Gastrocnemius medialis (tissue), 4 donors: ENCODE measurements around the gene CNTN4. TPM values are rescaled to one million over a fixed set of nuclear protein-coding genes. Genes with fewer than 3 reads are reported as not detected.

ENCODE experiments used
- ATAC-seq, 2 donors: fragments of 150-250 bp; one replicate each; pipeline ENCODE4 v1.9.1; 2016
- DNase-seq, 2 donors: peaks; one replicate each; pipeline ENCODE4 v3.0.0-alpha.2; 2019
- H3K27ac ChIP-seq, 4 donors: fragments of 200-600 bp; sonication (generic); 1 replicate in 1 of 4; 2 replicates in 3 of 4; pipeline ENCODE4 v1.5.1; 2016 to 2018; ENCODE audit warnings: mild to moderate bottlenecking in 2 of 4, moderate library complexity in 1 of 4
- H3K27me3 ChIP-seq, 3 donors: fragments of 200-600 bp; sonication (generic) in 2 of 3; 1 replicate in 1 of 3; 2 replicates in 2 of 3; pipeline versions ENCODE4 v1.5.1 to v1.6.0; 2016 to 2019; ENCODE audit warnings: mild to moderate bottlenecking in 1 of 3, moderate library complexity in 1 of 3
- H3K36me3 ChIP-seq, 2 donors: fragments of 200-600 bp; sonication (generic) in 1 of 2; one replicate each; pipeline ENCODE4 v1.5.1; 2017 to 2018
- H3K4me1 ChIP-seq, 2 donors: fragments of 200-600 bp; sonication (generic) in 1 of 2; one replicate each; pipeline ENCODE4 v1.5.1; 2016 to 2017; ENCODE audit warnings: mild to moderate bottlenecking in 2 of 2
- H3K4me3 ChIP-seq, 4 donors: fragments of 200-600 bp; sonication (generic) in 3 of 4; 1 replicate in 1 of 4; 2 replicates in 3 of 4; pipeline ENCODE4 v1.5.1; 2016 to 2019; ENCODE audit warnings: mild to moderate bottlenecking in 2 of 4
- H3K9me3 ChIP-seq, 3 donors: fragments of 200-600 bp; sonication (generic) in 2 of 3; 1 replicate in 1 of 3; 2 replicates in 2 of 3; pipeline ENCODE4 v1.5.1; 2016 to 2019
- CTCF ChIP-seq, 5 experiments: fragments of 450-650 bp in 3 of 5; fragments of 200-600 bp in 2 of 5; sonication (generic) in 2 of 5; IDR thresholded peaks in 4 of 5; conservative IDR thresholded peaks in 1 of 5; 1 replicate in 4 of 5; 2 replicates in 1 of 5; pipeline ENCODE4 v1.5.1; 2016 to 2019; ENCODE audit warnings: antibody characterized with exemption in 5 of 5, mild to moderate bottlenecking in 3 of 5, moderate library complexity in 3 of 5
- POLR2A ChIP-seq, 2 donors: fragments of 450-650 bp; IDR thresholded peaks; one replicate each; pipeline ENCODE4 v1.6.1; 2017; ENCODE audit warnings: antibody characterized with exemption in 2 of 2, mild to moderate bottlenecking in 2 of 2, moderate library complexity in 2 of 2
- in situ Hi-C, 4 donors: fragments of 200-750 bp; cut with MboI; loops; one replicate each; pipeline versions ENCODE4 v1.15.0 to v1.8.0; 2017; ENCODE audit warnings: low sequenced_read_pairs in 4 of 4
- intact Hi-C: fragments of 100-400 bp; cut with DNase I; formaldehyde crosslinking; loops from one replicate; pipeline ENCODE4 v1.15.1; 2023; ENCODE audit warnings: low total_unique reads
- total RNA-seq, 4 donors: library from RNA; depleted of rRNA; stranded (reverse); fragments of >200 nt; gene quantifications; one replicate each; pipeline versions ENCODE4 v1.1.0 to v1.2.3, GENCODE V29; 2016

CNTN4 gene
- total RNA-seq, 4 donors from 2014 or later: 0.51 to 1.9 (median 1.4) TPM

GRCh38 chr3:2261747-2262146, 163.1 kb downstream of the CNTN4 start:
- Histone ChIP-seq H3K4me1 (no peaks in the 10 kb centered on the region), H3K4me3 (no peak overlapping the region), H3K27ac (no peak overlapping the region), H3K9me3 (no peaks in the 10 kb centered on the region), H3K36me3 (no peaks in the 10 kb centered on the region), H3K27me3 (no peaks in the 10 kb centered on the region)
- no peak for TF ChIP-seq POLR2A (IDR thresholded peaks at IDR 0.05)
- no peak for TF ChIP-seq CTCF (IDR thresholded peaks at IDR 0.05 in 4 of 5, conservative IDR thresholded peaks at IDR 0.05 in 1 of 5)
- no peak for ATAC-seq
- no peak for DNase-seq
- in situ Hi-C loops: no loop called here
- intact Hi-C loops: no loop called here

- no peaks in the 10 kb centered on the region for H3K27me3 ChIP-seq
- in situ Hi-C loops: no loop called here
These were observed 163.5 kb downstream of the CNTN4 start for GRCh38 chr3:2262204-2262603.

GRCh38 chr3:2266606-2267005, 167.9 kb downstream of the CNTN4 start:
- in situ Hi-C loops: no loop called here
- TF ChIP-seq CTCF (IDR thresholded peaks at IDR 0.05 in 4 of 5, conservative IDR thresholded peaks at IDR 0.05 in 1 of 5) (no peak), POLR2A (IDR thresholded peaks at IDR 0.05) (no peak)
- no peak overlapping the region for H3K4me3 ChIP-seq
- ATAC-seq (no peak), DNase-seq (no peak)
- H3K27me3 ChIP-seq: no peaks in the 10 kb centered on the region
- no peaks in the 10 kb centered on the region for H3K4me1 ChIP-seq
- intact Hi-C loops: no loop called here
- H3K9me3 ChIP-seq: no peaks in the 10 kb centered on the region
- H3K36me3 ChIP-seq: no peaks in the 10 kb centered on the region
- H3K27ac ChIP-seq: no peak overlapping the region

More at GRCh38 chr3:2262204-2262603, 163.5 kb downstream of the CNTN4 start:
- TF ChIP-seq POLR2A (IDR thresholded peaks at IDR 0.05): no peak
- no peak for TF ChIP-seq CTCF (IDR thresholded peaks at IDR 0.05 in 4 of 5, conservative IDR thresholded peaks at IDR 0.05 in 1 of 5)
- H3K27ac ChIP-seq: no peak overlapping the region
- H3K9me3 ChIP-seq: no peaks in the 10 kb centered on the region
- no peak overlapping the region for H3K4me3 ChIP-seq
- intact Hi-C loops: no loop called here
- ATAC-seq (no peak), DNase-seq (no peak)
- H3K4me1 ChIP-seq: no peaks in the 10 kb centered on the region
- H3K36me3 ChIP-seq: no peaks in the 10 kb centered on the region

- no peak for TF ChIP-seq POLR2A (IDR thresholded peaks at IDR 0.05)
- no peak for TF ChIP-seq CTCF (IDR thresholded peaks at IDR 0.05 in 4 of 5, conservative IDR thresholded peaks at IDR 0.05 in 1 of 5)
These were observed 170.1 kb downstream of the CNTN4 start for GRCh38 chr3:2268779-2269178.

GRCh38 chr3:2274526-2274925, 175.9 kb downstream of the CNTN4 start:
- Histone ChIP-seq H3K4me1 (no peaks in the 10 kb centered on the region), H3K4me3 (no peak overlapping the region), H3K27me3 (no peaks in the 10 kb centered on the region), H3K36me3 (no peaks in the 10 kb centered on the region), H3K27ac (no peak overlapping the region), H3K9me3 (no peaks in the 10 kb centered on the region)
- TF ChIP-seq CTCF (IDR thresholded peaks at IDR 0.05 in 4 of 5, conservative IDR thresholded peaks at IDR 0.05 in 1 of 5) (no peak), POLR2A (IDR thresholded peaks at IDR 0.05) (no peak)
- ATAC-seq (no peak), DNase-seq (no peak)
- intact Hi-C loops (no loop called here), in situ Hi-C loops (no loop called here)

More at GRCh38 chr3:2268779-2269178, 170.1 kb downstream of the CNTN4 start:
- Histone ChIP-seq H3K4me3 (no peak overlapping the region), H3K4me1 (no peaks in the 10 kb centered on the region), H3K27me3 (no peaks in the 10 kb centered on the region), H3K9me3 (no peaks in the 10 kb centered on the region), H3K27ac (no peak overlapping the region), H3K36me3 (no peaks in the 10 kb centered on the region)
- ATAC-seq (no peak), DNase-seq (no peak)
- in situ Hi-C loops: no loop called here
- intact Hi-C loops: no loop called here
